ENCODE data around the gene SHCBP1.
"Not testable (repeated sequence)": the region's sequence is repeated elsewhere in the genome, so short reads cannot be mapped to it uniquely, and the experiment has no call there.

SHCBP1 gene
- total RNA-seq, result 0.19 to 1.6 (median 1.2) reads per million in 4 experiments

- peak; percentile 13 for DNase-seq
Measured at GRCh38 chr16:46621006-46621933, at the start of gene SHCBP1. SHCBP1 (minus strand) TSS chr16:46621379; CDS start chr16:46621359, 20 bp downstream.

- DNase-seq, result no peak
Measured at GRCh38 chr16:46662123-46662522, 40.9 kb upstream of the SHCBP1 start.

- DNase-seq, result no peak
Measured at GRCh38 chr16:46658925-46659324, 37.7 kb upstream of the SHCBP1 start.

GRCh38 chr16:46651305-46651704 lies 30.1 kb upstream of the SHCBP1 start:
- DNase-seq, result no peak

- DNase-seq, result no peak
Measured at GRCh38 chr16:46650254-46650623, 29.1 kb upstream of the SHCBP1 start.

GRCh38 chr16:46649588-46650253 lies 28.5 kb upstream of the SHCBP1 start:
- no peak for DNase-seq

- DNase-seq, result no peak
Measured at GRCh38 chr16:46648656-46649055, 27.5 kb upstream of the SHCBP1 start.

- no peak for DNase-seq
Measured at GRCh38 chr16:46638947-46639925, 18.1 kb upstream of the SHCBP1 start.

GRCh38 chr16:46632778-46633733 lies 11.9 kb upstream of the SHCBP1 start:
- no peak for DNase-seq

GRCh38 chr16:46629331-46630219 lies 8.4 kb upstream of the SHCBP1 start:
- no peak for DNase-seq

GRCh38 chr16:46627746-46628145 lies 6.6 kb upstream of the SHCBP1 start:
- no peak for DNase-seq

- DNase-seq, result not testable (repeated sequence)
Measured at GRCh38 chr16:46626681-46627080, 5.5 kb upstream of the SHCBP1 start.

GRCh38 chr16:46624862-46625261 lies 3.7 kb upstream of the SHCBP1 start:
- DNase-seq, result not testable (repeated sequence)

- not testable (repeated sequence) for DNase-seq
Measured at GRCh38 chr16:46623707-46624106, 2.5 kb upstream of the SHCBP1 start.

- DNase-seq, result not testable (repeated sequence)
Measured at GRCh38 chr16:46623246-46623645, 2.1 kb upstream of the SHCBP1 start.

- no peak for DNase-seq
Measured at GRCh38 chr16:46621934-46622676, 926 bp upstream of the SHCBP1 start.

GRCh38 chr16:46620266-46621005 lies 743 bp downstream of the SHCBP1 start:
- DNase-seq, result no peak

GRCh38 chr16:46618516-46618915 lies 2.7 kb downstream of the SHCBP1 start:
- DNase-seq, result no peak

- no peak for DNase-seq
Measured at GRCh38 chr16:46614006-46614405, 7.2 kb downstream of the SHCBP1 start.
